Gastroesophageal sphincter (tissue), 3 donors: ENCODE data around the gene MAPK1.
"Not testable (repeated sequence)": the region's sequence is repeated elsewhere in the genome, so short reads cannot be mapped to it uniquely, and the experiment has no call there.

Experiments
- CTCF ChIP-seq, 4 experiments: fragments of 200-600 bp in 2 of 4; fragments of 450-650 bp in 2 of 4; sonication (generic) in 1 of 4; IDR thresholded peaks; one replicate each; pipeline ENCODE4 v1.5.1; 2017 to 2019; ENCODE audit warnings: antibody characterized with exemption in 4 of 4, mild to moderate bottlenecking in 2 of 4, moderate library complexity in 2 of 4
- EP300 ChIP-seq: sonication (generic); formaldehyde crosslinking; IDR thresholded peaks from one replicate; pipeline ENCODE4 v1.6.1; 2017; ENCODE audit warnings: antibody characterized with exemption, mild to moderate bottlenecking
- POLR2A ChIP-seq, 2 donors: fragments of 450-650 bp; IDR thresholded peaks; one replicate each; pipeline ENCODE4 v1.6.1; 2017; ENCODE audit warnings: antibody characterized with exemption in 2 of 2, mild to moderate bottlenecking in 2 of 2, moderate library complexity in 1 of 2
- POLR2AphosphoS5 ChIP-seq: sonication (generic); formaldehyde crosslinking; IDR thresholded peaks from one replicate; pipeline ENCODE4 v1.6.1; 2017; ENCODE audit warnings: antibody characterized with exemption

GRCh38 chr22:21724496-21724895, 142.9 kb downstream of the MAPK1 start:
- not testable (repeated sequence) for TF ChIP-seq CTCF (IDR thresholded peaks at IDR 0.05); POLR2A (IDR thresholded peaks at IDR 0.05); POLR2AphosphoS5; EP300
